ENCODE measurements around the gene ARSI.

The ARSI gene

GRCh38 chr5:150305095-150305494, 2.4 kb upstream of the ARSI start:
- no peaks in the 10 kb centered on the region for H3K9me3 ChIP-seq (ENCODE audit: control insufficient read depth, insufficient read depth, low read length)
- H3K4me3 ChIP-seq (ENCODE audit: low read length) = no peak overlapping the region
- H3K27me3 ChIP-seq (ENCODE audit: control insufficient read depth, low read length) = peaks cover 19% of the 10 kb centered on the region
- TF ChIP-seq EZH2phosphoT487 (IDR thresholded peaks at IDR 0.05; ENCODE audit: borderline replicate concordance, low read length) = no peak
- no peak for TF ChIP-seq CTCF (IDR thresholded peaks at IDR 0.05; ENCODE audit: low read depth, low read length, poor library complexity, severe bottlenecking)
- H3K27ac ChIP-seq (ENCODE audit: low read depth, low read length) = no peak overlapping the region
- no peaks in the 10 kb centered on the region for H3F3A ChIP-seq (ENCODE audit: control insufficient read depth, insufficient read depth)
- H3K9me2 ChIP-seq (replicated peaks; ENCODE audit: control insufficient read depth, low read length) = no peaks in the 10 kb centered on the region
- no peaks in the 10 kb centered on the region for H4K20me1 ChIP-seq (ENCODE audit: control insufficient read depth, insufficient read depth, low read depth, low read length)
- no peaks in the 10 kb centered on the region for H3K79me2 ChIP-seq (ENCODE audit: control insufficient read depth, low read length)
- H3K36me3 ChIP-seq (ENCODE audit: control insufficient read depth, low read length) = no peaks in the 10 kb centered on the region
- H3K4me2 ChIP-seq (ENCODE audit: low read length) = no peak overlapping the region
- H3K4me1 ChIP-seq (ENCODE audit: control insufficient read depth, low read length) = no peaks in the 10 kb centered on the region

- Histone ChIP-seq H3K27me3 (ENCODE audit: control insufficient read depth, low read length) (peaks cover 17% of the 10 kb centered on the region), H3K9me3 (ENCODE audit: control insufficient read depth, insufficient read depth, low read length) (no peaks in the 10 kb centered on the region), H3K27ac (ENCODE audit: low read depth, low read length) (no peak overlapping the region), H3K9me2 (replicated peaks; ENCODE audit: control insufficient read depth, low read length) (no peaks in the 10 kb centered on the region), H3K36me3 (ENCODE audit: control insufficient read depth, low read length) (no peaks in the 10 kb centered on the region), H3K4me1 (ENCODE audit: control insufficient read depth, low read length) (no peaks in the 10 kb centered on the region), H4K20me1 (ENCODE audit: control insufficient read depth, insufficient read depth, low read depth, low read length) (no peaks in the 10 kb centered on the region), H3F3A (ENCODE audit: control insufficient read depth, insufficient read depth) (no peaks in the 10 kb centered on the region), H3K4me3 (ENCODE audit: low read length) (no peak overlapping the region), H3K79me2 (ENCODE audit: control insufficient read depth, low read length) (no peaks in the 10 kb centered on the region), H3K4me2 (ENCODE audit: low read length) (no peak overlapping the region)
- TF ChIP-seq EZH2phosphoT487 (IDR thresholded peaks at IDR 0.05; ENCODE audit: borderline replicate concordance, low read length) (no peak), CTCF (IDR thresholded peaks at IDR 0.05; ENCODE audit: low read depth, low read length, poor library complexity, severe bottlenecking) (no peak)
Measured at GRCh38 chr5:150304481-150305081, 1.9 kb upstream of the ARSI start.

GRCh38 chr5:150303660-150304386, 1.1 kb upstream of the ARSI start:
- H3K9me3 ChIP-seq (ENCODE audit: control insufficient read depth, insufficient read depth, low read length) = no peaks in the 10 kb centered on the region
- no peaks in the 10 kb centered on the region for H3K4me1 ChIP-seq (ENCODE audit: control insufficient read depth, low read length)
- H3K36me3 ChIP-seq (ENCODE audit: control insufficient read depth, low read length) = no peaks in the 10 kb centered on the region
- H3K9me2 ChIP-seq (replicated peaks; ENCODE audit: control insufficient read depth, low read length) = no peaks in the 10 kb centered on the region
- H3K79me2 ChIP-seq (ENCODE audit: control insufficient read depth, low read length) = no peaks in the 10 kb centered on the region
- H3K4me2 ChIP-seq (ENCODE audit: low read length) = no peak overlapping the region
- H3K27ac ChIP-seq (ENCODE audit: low read depth, low read length) = no peak overlapping the region
- H3F3A ChIP-seq (ENCODE audit: control insufficient read depth, insufficient read depth) = no peaks in the 10 kb centered on the region
- H3K4me3 ChIP-seq (ENCODE audit: low read length) = no peak overlapping the region
- H3K27me3 ChIP-seq (ENCODE audit: control insufficient read depth, low read length) = peaks cover 17% of the 10 kb centered on the region
- no peaks in the 10 kb centered on the region for H4K20me1 ChIP-seq (ENCODE audit: control insufficient read depth, insufficient read depth, low read depth, low read length)
- no peak for TF ChIP-seq CTCF (IDR thresholded peaks at IDR 0.05; ENCODE audit: low read depth, low read length, poor library complexity, severe bottlenecking)
